ENCODE results near the gene RAPGEF5. TPM values are rescaled to one million over a fixed set of nuclear protein-coding genes. Genes with fewer than 3 reads are reported as not detected.

RAPGEF5 gene
- total and polyA plus RNA-seq, 4 donors, result 7.1 to 54.8 (median 13.0) TPM

DNA sequence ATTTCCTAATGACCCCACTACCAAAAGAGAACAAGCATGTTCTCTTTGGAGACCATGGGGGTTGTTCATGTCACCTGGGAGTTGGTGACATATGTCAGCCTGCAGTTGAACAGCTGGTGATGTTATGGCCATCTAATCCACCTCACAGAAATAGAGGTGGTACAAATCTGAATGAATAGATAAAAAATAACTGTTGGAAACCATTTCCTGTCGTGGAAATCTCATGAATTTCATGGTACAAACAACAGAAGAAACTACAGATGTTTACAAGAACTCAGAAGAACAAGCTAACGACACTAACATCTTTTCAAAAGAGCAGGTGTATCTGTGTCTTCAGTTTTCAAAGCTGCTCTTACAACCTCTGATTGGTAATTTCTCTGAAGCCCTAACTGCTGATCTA is 81.3 kb downstream of the RAPGEF5 start:
- Histone ChIP-seq H3K27ac (ENCODE audit: low read depth in 1 of 2, low read length in 2 of 2) (no peak overlapping the region), H3K4me1 (ENCODE audit: control insufficient read depth in 4 of 4, insufficient read depth in 4 of 4, low read length in 3 of 4) (no peaks in the 10 kb centered on the region), H3K27me3 (ENCODE audit: control insufficient read depth in 4 of 4, insufficient read depth in 4 of 4, low read length in 3 of 4) (no peaks in the 10 kb centered on the region), H3K4me3 (ENCODE audit: low read depth in 1 of 3, low read length in 3 of 3) (no peak overlapping the region), H3K9ac (ENCODE audit: low read depth in 1 of 2, low read length in 2 of 2) (no peak overlapping the region), H3K9me3 (ENCODE audit: control insufficient read depth in 4 of 4, low read length in 3 of 4) (no peaks in the 10 kb centered on the region), H3K36me3 (ENCODE audit: control insufficient read depth in 4 of 4, insufficient read depth in 3 of 4, low read depth in 1 of 4, low read length in 3 of 4) (peaks cover 0 to 3% (median under 1%) of the 10 kb centered on the region in 4 donors)
- DNase-seq (ENCODE audit: low spot score), result no peak
- 79% methylated on average over 2 of the region's 2 CpGs for WGBS
- no peak for TF ChIP-seq HNF4G (IDR thresholded peaks at IDR 0.05)
- TF ChIP-seq EGR1 (IDR thresholded peaks at IDR 0.05; ENCODE audit: low read depth in 2 of 2), result no peak
- TF ChIP-seq, protein P1, sequence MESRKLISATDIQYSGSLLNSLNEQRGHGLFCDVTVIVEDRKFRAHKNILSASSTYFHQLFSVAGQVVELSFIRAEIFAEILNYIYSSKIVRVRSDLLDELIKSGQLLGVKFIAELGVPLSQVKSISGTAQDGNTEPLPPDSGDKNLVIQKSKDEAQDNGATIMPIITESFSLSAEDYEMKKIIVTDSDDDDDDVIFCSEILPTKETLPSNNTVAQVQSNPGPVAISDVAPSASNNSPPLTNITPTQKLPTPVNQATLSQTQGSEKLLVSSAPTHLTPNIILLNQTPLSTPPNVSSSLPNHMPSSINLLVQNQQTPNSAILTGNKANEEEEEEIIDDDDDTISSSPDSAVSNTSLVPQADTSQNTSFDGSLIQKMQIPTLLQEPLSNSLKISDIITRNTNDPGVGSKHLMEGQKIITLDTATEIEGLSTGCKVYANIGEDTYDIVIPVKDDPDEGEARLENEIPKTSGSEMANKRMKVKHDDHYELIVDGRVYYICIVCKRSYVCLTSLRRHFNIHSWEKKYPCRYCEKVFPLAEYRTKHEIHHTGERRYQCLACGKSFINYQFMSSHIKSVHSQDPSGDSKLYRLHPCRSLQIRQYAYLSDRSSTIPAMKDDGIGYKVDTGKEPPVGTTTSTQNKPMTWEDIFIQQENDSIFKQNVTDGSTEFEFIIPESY (IDR thresholded peaks at IDR 0.05), result no peak
- no peak for TF ChIP-seq TAF1 (conservative IDR thresholded peaks at IDR 0.05)
- no peak for TF ChIP-seq JUND (IDR thresholded peaks at IDR 0.05)
- TF ChIP-seq REST (IDR thresholded peaks at IDR 0.05), result no peak
- no peak for TF ChIP-seq RAD21 (IDR thresholded peaks at IDR 0.05)
- TF ChIP-seq HNF4A (conservative IDR thresholded peaks at IDR 0.05), result no peak
- TF ChIP-seq, protein P2, sequence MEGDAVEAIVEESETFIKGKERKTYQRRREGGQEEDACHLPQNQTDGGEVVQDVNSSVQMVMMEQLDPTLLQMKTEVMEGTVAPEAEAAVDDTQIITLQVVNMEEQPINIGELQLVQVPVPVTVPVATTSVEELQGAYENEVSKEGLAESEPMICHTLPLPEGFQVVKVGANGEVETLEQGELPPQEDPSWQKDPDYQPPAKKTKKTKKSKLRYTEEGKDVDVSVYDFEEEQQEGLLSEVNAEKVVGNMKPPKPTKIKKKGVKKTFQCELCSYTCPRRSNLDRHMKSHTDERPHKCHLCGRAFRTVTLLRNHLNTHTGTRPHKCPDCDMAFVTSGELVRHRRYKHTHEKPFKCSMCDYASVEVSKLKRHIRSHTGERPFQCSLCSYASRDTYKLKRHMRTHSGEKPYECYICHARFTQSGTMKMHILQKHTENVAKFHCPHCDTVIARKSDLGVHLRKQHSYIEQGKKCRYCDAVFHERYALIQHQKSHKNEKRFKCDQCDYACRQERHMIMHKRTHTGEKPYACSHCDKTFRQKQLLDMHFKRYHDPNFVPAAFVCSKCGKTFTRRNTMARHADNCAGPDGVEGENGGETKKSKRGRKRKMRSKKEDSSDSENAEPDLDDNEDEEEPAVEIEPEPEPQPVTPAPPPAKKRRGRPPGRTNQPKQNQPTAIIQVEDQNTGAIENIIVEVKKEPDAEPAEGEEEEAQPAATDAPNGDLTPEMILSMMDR (IDR thresholded peaks at IDR 0.05; ENCODE audit: low read depth, low read length, missing input control), result no peak
- TF ChIP-seq GABPA (IDR thresholded peaks at IDR 0.05 in 1 of 2, conservative IDR thresholded peaks at IDR 0.05 in 1 of 2), result no peak
- TF ChIP-seq NR2F2 (IDR thresholded peaks at IDR 0.05), result no peak
- no peak for TF ChIP-seq MAX (IDR thresholded peaks at IDR 0.05)
- no peak for TF ChIP-seq FOXA2 (IDR thresholded peaks at IDR 0.05)
- TF ChIP-seq, protein P3, sequence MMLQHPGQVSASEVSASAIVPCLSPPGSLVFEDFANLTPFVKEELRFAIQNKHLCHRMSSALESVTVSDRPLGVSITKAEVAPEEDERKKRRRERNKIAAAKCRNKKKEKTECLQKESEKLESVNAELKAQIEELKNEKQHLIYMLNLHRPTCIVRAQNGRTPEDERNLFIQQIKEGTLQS (IDR thresholded peaks at IDR 0.05), result no peak
- TF ChIP-seq FOXA1 (IDR thresholded peaks at IDR 0.05), result no peak
- TF ChIP-seq YY1 (IDR thresholded peaks at IDR 0.05), result no peak
- TF ChIP-seq RXRA (IDR thresholded peaks at IDR 0.05), result no peak
- no peak for TF ChIP-seq SP1 (IDR thresholded peaks at IDR 0.05)
